Stomach (tissue), 4 donors: ENCODE data around the gene STXBP2.

Experiments used
- CTCF ChIP-seq, 7 experiments: fragments of 450-650 bp in 4 of 7; fragments of 200-600 bp in 3 of 7; sonication (generic) in 3 of 7; IDR thresholded peaks; one replicate each; pipeline ENCODE4 v1.5.1; 2016 to 2019; ENCODE audit warnings: antibody characterized with exemption in 7 of 7, control low read depth in 2 of 7, mild to moderate bottlenecking in 1 of 7
- EP300 ChIP-seq: sonication (generic); formaldehyde crosslinking; IDR thresholded peaks from one replicate; pipeline ENCODE4 v1.6.1; 2017; ENCODE audit warnings: antibody characterized with exemption
- POLR2A ChIP-seq, 4 donors: fragments of 450-650 bp; IDR thresholded peaks; one replicate each; pipeline ENCODE4 v1.6.1; 2016; ENCODE audit warnings: antibody characterized with exemption in 4 of 4, control low read depth in 2 of 4, mild to moderate bottlenecking in 1 of 4, moderate library complexity in 1 of 4
- POLR2AphosphoS5 ChIP-seq, 3 donors: sonication (generic); formaldehyde crosslinking; IDR thresholded peaks; one replicate each; pipeline ENCODE4 v1.6.1; 2016; ENCODE audit warnings: antibody characterized with exemption in 3 of 3

DNA sequence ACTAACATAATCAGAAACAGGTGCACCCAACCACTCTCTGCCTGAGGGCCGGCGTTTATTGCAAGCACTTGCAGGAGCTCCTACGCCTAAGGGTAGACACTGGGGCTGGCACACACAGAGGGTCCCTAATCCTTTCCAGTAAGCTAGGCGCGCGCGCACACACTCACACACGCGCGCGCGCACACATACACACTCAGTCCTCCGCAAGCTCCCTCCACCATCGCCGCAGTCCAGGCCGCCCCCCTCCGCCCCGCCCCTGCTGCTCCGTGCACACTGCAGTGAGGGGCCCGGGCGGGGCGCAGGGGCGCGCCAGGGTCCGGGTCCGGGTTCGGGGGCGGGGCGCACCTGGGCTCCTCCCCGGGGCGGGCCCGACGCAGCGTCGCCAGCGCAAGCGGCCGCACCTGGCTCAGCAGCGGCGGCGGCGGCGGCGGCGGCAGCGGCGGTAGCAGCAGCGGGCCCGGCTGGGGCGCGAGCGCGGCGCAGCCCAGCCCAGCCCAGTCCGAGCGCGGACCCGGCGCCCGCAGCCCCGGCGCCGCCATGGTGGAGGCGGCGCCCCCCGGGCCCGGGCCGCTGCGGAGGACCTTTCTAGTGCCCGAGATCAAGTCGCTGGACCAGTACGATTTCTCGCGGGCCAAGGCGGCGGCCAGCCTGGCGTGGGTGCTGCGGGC is 41.3 kb upstream of the STXBP2 start, which contains the start of gene CAMSAP3:
- TF ChIP-seq POLR2AphosphoS5 (IDR thresholded peaks at IDR 0.05) = peak in 1 of 3 donors; percentile 29
- no peak for TF ChIP-seq POLR2A (IDR thresholded peaks at IDR 0.05)
- TF ChIP-seq CTCF (IDR thresholded peaks at IDR 0.05) = no peak
- TF ChIP-seq EP300 = no peak
